Osteoblast (primary cell): ENCODE measurements around the gene PDLIM7. TPM values are rescaled to one million over a fixed set of nuclear protein-coding genes. Genes with fewer than 3 reads are reported as not detected.

Experiments
- DNase-seq: peaks from one replicate; pipeline ENCODE4 v3.0.0; 2011; ENCODE audit warnings: low spot score, mixed read lengths; ENCODE audit not compliant: insufficient read length; ENCODE audit errors: missing footprints
- H2AFZ ChIP-seq: 2 replicates; pipeline ENCODE4 v1.6.0; 2011; ENCODE audit warnings: mild to moderate bottlenecking, low read length
- H3K27ac ChIP-seq: 2 replicates; pipeline ENCODE4 v1.5.1; 2011; ENCODE audit warnings: mild to moderate bottlenecking, low read depth, low read length, moderate library complexity
- H3K27me3 ChIP-seq: 2 replicates; pipeline ENCODE4 v1.6.0; 2012; ENCODE audit warnings: mild to moderate bottlenecking, control low read depth, inconsistent platforms, low read length, moderate library complexity; ENCODE audit not compliant: insufficient read depth
- H3K36me3 ChIP-seq: 2 replicates; pipeline ENCODE4 v1.5.1; 2011; ENCODE audit warnings: mild to moderate bottlenecking, low read length, control low read depth, moderate library complexity; ENCODE audit not compliant: insufficient read depth
- H3K4me1 ChIP-seq: 2 replicates; pipeline ENCODE4 v1.5.1; 2011; ENCODE audit warnings: mild to moderate bottlenecking, low read length, control low read depth, moderate library complexity; ENCODE audit not compliant: insufficient read depth
- H3K4me2 ChIP-seq: 2 replicates; pipeline ENCODE4 v1.6.0; 2011; ENCODE audit warnings: mild to moderate bottlenecking, low read length; ENCODE audit not compliant: insufficient read depth
- H3K4me3 ChIP-seq: fragments of 200-600 bp; sonication (generic); 3 replicates; pipeline ENCODE4 v1.5.1; 2012; ENCODE audit warnings: mild to moderate bottlenecking, low read length, inconsistent platforms; ENCODE audit not compliant: insufficient read depth
- H3K79me2 ChIP-seq: 2 replicates; pipeline ENCODE4 v1.6.0; 2012; ENCODE audit warnings: mild to moderate bottlenecking, low read length, control low read depth, inconsistent platforms; ENCODE audit not compliant: insufficient read depth
- H3K9me3 ChIP-seq: 2 replicates; pipeline ENCODE4 v1.5.1; 2011; ENCODE audit warnings: low read depth, low read length, control low read depth
- H4K20me1 ChIP-seq: 2 replicates; pipeline ENCODE4 v1.6.0; 2012; ENCODE audit warnings: mild to moderate bottlenecking, low read length, control low read depth; ENCODE audit not compliant: insufficient read depth
- total RNA-seq: library from RNA; depleted of rRNA; stranded (reverse); fragments of >200 nt; gene quantifications from 2 replicates; pipeline ENCODE4 v1.2.3, GENCODE V29; 2012
- TF ChIP-seq, protein P1 (sequence below): IDR thresholded peaks from 2 replicates; pipeline ENCODE4 v1.5.1; 2011; ENCODE audit warnings: mild to moderate bottlenecking, low read depth, low read length, moderate library complexity; ENCODE audit errors: extremely low read depth

PDLIM7 gene
- total RNA-seq, 1 donor: 159 TPM

DNA sequence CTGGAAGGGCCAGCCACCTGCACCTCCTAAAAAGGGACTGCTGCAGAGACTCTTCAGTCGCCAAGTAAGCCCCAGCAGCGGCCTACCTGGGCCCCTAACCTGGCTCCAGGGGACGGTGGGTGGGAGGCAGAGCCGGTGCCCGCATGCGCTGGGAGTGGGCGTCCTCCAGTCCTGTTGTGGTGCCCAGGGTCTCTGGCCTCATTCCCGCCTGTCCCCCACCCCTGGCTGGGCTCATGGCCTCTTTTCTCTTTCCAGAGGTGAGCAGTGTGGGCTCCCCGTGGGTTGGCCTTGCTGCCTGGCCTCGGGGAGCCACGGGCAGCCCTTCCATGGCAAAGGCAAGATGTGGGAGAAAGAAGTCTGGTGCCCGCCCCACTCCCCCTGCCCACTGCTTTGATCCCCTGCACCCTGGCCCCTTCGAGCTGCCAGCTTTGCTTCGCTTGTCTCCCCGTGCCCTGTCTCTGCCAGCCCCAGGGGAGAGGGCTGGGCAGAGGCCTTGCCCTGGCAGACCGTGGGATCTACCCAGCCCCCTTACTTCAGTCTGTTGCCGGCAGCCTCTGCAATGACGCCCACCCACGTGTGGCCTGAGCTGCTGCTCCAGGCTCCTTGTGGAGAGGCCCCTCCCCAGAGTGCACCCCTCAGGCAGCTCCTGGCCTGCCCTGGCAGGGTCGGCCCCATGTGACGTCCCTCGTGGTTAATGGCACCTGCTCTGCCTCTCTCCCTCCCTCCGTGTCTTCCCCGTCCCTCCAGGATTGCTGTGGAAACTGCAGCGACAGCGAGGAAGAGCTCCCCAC is 56.2 kb downstream of the PDLIM7 start:
- no peak overlapping the region for H3K27ac ChIP-seq
- H3K36me3 ChIP-seq: peaks cover 7% of the 10 kb centered on the region
- H4K20me1 ChIP-seq: no peaks in the 10 kb centered on the region
- TF ChIP-seq, protein P1, sequence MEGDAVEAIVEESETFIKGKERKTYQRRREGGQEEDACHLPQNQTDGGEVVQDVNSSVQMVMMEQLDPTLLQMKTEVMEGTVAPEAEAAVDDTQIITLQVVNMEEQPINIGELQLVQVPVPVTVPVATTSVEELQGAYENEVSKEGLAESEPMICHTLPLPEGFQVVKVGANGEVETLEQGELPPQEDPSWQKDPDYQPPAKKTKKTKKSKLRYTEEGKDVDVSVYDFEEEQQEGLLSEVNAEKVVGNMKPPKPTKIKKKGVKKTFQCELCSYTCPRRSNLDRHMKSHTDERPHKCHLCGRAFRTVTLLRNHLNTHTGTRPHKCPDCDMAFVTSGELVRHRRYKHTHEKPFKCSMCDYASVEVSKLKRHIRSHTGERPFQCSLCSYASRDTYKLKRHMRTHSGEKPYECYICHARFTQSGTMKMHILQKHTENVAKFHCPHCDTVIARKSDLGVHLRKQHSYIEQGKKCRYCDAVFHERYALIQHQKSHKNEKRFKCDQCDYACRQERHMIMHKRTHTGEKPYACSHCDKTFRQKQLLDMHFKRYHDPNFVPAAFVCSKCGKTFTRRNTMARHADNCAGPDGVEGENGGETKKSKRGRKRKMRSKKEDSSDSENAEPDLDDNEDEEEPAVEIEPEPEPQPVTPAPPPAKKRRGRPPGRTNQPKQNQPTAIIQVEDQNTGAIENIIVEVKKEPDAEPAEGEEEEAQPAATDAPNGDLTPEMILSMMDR: no peak
- no peaks in the 10 kb centered on the region for H3K79me2 ChIP-seq
- no peak overlapping the region for H3K4me3 ChIP-seq
- peak; percentile 49 for DNase-seq
- H2AFZ ChIP-seq: no peak overlapping the region
- no peaks in the 10 kb centered on the region for H3K27me3 ChIP-seq
- no peaks in the 10 kb centered on the region for H3K9me3 ChIP-seq
- peaks cover 5% of the 10 kb centered on the region for H3K4me1 ChIP-seq
- no peak overlapping the region for H3K4me2 ChIP-seq

DNA sequence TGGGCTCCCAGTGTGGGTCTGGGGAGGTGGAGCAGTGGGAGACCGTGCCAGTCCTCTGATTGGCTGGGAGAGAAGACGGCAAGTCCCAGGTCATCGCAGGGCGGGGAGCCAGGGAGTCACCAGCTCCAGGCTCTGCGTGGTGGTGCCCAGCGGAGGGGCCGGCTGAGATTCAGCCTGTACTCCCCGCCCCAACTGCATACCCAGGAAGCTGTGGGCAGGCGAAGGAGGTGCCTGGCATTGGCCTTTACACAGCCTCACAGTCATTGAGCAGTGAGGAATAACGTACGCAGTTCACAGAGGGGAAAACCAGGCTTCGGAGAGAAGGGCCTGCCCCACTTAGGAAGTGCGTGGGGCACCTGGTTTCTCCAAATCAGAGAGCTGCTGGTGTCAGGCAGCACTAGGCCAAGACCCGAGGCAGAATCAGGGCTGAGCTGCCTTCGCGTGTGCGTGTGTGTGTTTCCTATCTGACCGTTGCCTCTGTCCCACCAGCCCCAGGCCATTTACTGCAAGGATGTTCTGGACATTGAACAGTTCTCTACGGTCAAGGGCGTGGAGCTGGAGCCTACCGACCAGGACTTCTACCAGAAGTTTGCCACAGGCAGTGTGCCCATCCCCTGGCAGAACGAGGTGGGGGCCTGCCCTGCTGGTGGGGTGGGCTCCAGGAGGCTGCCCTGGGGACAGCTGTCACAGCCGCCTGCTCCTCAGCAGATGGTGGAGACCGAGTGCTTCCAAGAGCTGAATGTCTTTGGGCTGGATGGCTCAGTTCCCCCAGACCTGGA is 57.0 kb downstream of the PDLIM7 start:
- H3K4me1 ChIP-seq: no peaks in the 10 kb centered on the region
- H4K20me1 ChIP-seq: no peaks in the 10 kb centered on the region
- no peaks in the 10 kb centered on the region for H3K79me2 ChIP-seq
- H3K9me3 ChIP-seq: no peaks in the 10 kb centered on the region
- H3K4me3 ChIP-seq: no peak overlapping the region
- no peak overlapping the region for H3K27ac ChIP-seq
- peaks cover 9% of the 10 kb centered on the region for H3K36me3 ChIP-seq
- no peak overlapping the region for H2AFZ ChIP-seq
- DNase-seq: peak; percentile 51
- TF ChIP-seq, protein P1: no peak
- H3K4me2 ChIP-seq: no peak overlapping the region
- no peaks in the 10 kb centered on the region for H3K27me3 ChIP-seq

DNA sequence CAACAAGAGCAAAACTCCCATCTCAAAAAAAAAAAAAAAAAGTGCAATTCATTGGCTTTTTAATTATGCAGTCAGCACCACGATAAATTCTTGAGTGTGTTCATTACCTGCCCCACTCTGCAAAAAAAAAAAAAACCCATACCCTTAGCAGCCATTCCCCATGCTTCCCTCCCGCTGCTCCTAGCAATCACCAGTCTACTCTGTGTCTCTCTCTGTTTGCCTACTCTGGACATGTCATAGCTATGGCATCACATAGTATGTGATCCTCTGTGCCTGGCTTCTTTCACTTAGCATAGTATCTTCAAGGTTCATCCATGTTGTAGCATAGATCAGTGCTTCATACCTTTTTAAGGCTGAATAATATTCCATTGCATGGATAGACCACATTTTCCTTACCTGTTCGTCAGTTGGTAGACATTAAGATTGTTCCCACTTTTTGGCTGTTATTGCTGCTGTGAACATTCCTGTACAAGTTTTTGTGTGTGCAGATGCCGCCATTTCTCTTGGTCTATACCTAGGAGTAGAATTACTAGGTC is 57.8 kb downstream of the PDLIM7 start:
- H3K36me3 ChIP-seq: peaks cover 12% of the 10 kb centered on the region

More for the DNA sequence above, 57.8 kb downstream of the PDLIM7 start:
- no peak overlapping the region for H2AFZ ChIP-seq
- no peaks in the 10 kb centered on the region for H3K4me1 ChIP-seq
- TF ChIP-seq, protein P1: no peak
- no peaks in the 10 kb centered on the region for H3K27me3 ChIP-seq
- no peak overlapping the region for H3K4me3 ChIP-seq
- DNase-seq: peak; percentile 30
- H3K9me3 ChIP-seq: no peaks in the 10 kb centered on the region
- no peak overlapping the region for H3K27ac ChIP-seq
- no peak overlapping the region for H3K4me2 ChIP-seq
- H4K20me1 ChIP-seq: no peaks in the 10 kb centered on the region
- H3K79me2 ChIP-seq: no peaks in the 10 kb centered on the region
